HepG2 (cell line): ENCODE data around the gene MTURN. TPM values are rescaled to one million over a fixed set of nuclear protein-coding genes. Genes with fewer than 3 reads are reported as not detected.

Experiments
- MXI1 ChIP-seq: IDR thresholded peaks from 3 replicates; pipeline ENCODE4 v1.6.1; 2012; ENCODE audit warnings: low read depth, low read length, inconsistent platforms, borderline replicate concordance
- PHF8 ChIP-seq: sonication (generic); formaldehyde crosslinking; IDR thresholded peaks from 2 replicates; pipeline ENCODE4 v1.5.0; 2020; ENCODE audit warnings: missing genetic modification reagents
- ZNF274 ChIP-seq: sonication (generic); formaldehyde crosslinking; IDR thresholded peaks from 2 replicates; pipeline ENCODE4 v1.5.1; 2020; ENCODE audit warnings: mild to moderate bottlenecking, missing genetic modification reagents
- ZNF761 ChIP-seq: sonication (generic); formaldehyde crosslinking; conservative IDR thresholded peaks from 2 replicates; pipeline ENCODE4 v1.4.0; 2020; ENCODE audit warnings: mild to moderate bottlenecking, missing genetic modification reagents
- polyA plus RNA-seq, 8 experiments: library from polyadenylated mRNA; depleted of rRNA in 3 of 8; stranded (reverse) in 7 of 8; unstranded in 1 of 8; fragments of >200 nt; fragmentation: Illumina TruSeq in 4 of 8; extraction: Trizol in 4 of 8; gene quantifications; 2 replicates each; pipeline versions ENCODE4 v1.2.1 to v1.2.3, GENCODE V29; 2011 to 2016; ENCODE audit warnings: low read depth in 4 of 8, missing spikeins in 1 of 8, mixed read lengths in 1 of 8; ENCODE audit not compliant: insufficient read depth in 1 of 8
- total RNA-seq, 5 experiments: library from RNA; depleted of rRNA; stranded (reverse); fragments of >200 nt; fragmentation: Illumina TruSeq; extraction: Trizol; gene quantifications; 2 replicates each; pipeline ENCODE4 v1.2.3, GENCODE V29; 2016; ENCODE audit warnings: low read depth in 1 of 5
- TF ChIP-seq, protein P1 (sequence below): sonication (generic); formaldehyde crosslinking; IDR thresholded peaks from one replicate; pipeline ENCODE4 v1.5.1; 2020; ENCODE audit warnings: mild to moderate bottlenecking, missing genetic modification reagents; ENCODE audit errors: not compliant biosample characterization
- TF ChIP-seq, protein P2 (sequence below): sonication (generic); formaldehyde crosslinking; IDR thresholded peaks from 2 replicates; pipeline ENCODE4 v1.4.0; 2020; ENCODE audit warnings: missing genetic modification reagents

The MTURN gene
- total and polyA plus RNA-seq, 2 of the 13 experiments (the other 11 are each of a cell fraction or from before 2014, with no cell fraction given), result 5.7 to 7.2 TPM

GRCh38 chr7:30206942-30207341, 72.2 kb downstream of the MTURN start (continued):
- TF ChIP-seq, protein P1, sequence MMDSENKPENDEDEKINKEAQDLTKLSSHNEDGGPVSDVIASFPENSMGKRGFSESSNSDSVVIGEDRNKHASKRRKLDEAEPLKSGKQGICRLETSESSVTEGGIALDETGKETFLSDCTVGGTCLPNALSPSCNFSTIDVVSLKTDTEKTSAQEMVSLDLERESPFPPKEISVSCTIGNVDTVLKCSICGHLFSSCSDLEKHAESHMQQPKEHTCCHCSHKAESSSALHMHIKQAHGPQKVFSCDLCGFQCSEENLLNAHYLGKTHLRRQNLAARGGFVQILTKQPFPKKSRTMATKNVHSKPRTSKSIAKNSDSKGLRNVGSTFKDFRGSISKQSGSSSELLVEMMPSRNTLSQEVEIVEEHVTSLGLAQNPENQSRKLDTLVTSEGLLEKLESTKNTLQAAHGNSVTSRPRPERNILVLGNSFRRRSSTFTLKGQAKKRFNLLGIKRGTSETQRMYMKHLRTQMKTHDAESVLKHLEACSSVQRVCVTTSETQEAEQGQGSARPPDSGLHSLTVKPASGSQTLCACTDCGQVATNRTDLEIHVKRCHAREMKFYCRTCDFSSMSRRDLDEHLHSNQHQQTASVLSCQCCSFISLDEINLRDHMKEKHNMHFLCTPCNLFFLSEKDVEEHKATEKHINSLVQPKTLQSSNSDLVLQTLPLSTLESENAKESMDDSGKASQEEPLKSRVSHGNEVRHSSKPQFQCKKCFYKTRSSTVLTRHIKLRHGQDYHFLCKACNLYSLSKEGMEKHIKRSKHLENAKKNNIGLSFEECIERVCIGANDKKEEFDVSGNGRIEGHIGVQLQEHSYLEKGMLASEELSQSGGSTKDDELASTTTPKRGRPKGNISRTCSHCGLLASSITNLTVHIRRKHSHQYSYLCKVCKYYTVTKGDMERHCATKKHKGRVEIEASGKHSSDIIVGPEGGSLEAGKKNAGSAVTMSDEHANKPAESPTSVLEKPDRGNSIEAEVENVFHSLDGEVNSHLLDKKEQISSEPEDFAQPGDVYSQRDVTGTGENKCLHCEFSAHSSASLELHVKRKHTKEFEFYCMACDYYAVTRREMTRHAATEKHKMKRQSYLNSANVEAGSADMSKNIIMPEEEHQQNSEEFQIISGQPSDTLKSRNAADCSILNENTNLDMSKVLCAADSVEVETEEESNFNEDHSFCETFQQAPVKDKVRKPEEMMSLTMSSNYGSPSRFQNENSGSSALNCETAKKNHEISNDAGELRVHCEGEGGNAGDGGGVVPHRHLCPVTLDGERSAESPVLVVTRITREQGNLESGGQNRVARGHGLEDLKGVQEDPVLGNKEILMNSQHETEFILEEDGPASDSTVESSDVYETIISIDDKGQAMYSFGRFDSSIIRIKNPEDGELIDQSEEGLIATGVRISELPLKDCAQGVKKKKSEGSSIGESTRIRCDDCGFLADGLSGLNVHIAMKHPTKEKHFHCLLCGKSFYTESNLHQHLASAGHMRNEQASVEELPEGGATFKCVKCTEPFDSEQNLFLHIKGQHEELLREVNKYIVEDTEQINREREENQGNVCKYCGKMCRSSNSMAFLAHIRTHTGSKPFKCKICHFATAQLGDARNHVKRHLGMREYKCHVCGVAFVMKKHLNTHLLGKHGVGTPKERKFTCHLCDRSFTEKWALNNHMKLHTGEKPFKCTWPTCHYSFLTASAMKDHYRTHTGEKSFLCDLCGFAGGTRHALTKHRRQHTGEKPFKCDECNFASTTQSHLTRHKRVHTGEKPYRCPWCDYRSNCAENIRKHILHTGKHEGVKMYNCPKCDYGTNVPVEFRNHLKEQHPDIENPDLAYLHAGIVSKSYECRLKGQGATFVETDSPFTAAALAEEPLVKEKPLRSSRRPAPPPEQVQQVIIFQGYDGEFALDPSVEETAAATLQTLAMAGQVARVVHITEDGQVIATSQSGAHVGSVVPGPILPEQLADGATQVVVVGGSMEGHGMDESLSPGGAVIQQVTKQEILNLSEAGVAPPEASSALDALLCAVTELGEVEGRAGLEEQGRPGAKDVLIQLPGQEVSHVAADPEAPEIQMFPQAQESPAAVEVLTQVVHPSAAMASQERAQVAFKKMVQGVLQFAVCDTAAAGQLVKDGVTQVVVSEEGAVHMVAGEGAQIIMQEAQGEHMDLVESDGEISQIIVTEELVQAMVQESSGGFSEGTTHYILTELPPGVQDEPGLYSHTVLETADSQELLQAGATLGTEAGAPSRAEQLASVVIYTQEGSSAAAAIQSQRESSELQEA (CRISPR knock-in tag), result no peak
- TF ChIP-seq, protein P2, sequence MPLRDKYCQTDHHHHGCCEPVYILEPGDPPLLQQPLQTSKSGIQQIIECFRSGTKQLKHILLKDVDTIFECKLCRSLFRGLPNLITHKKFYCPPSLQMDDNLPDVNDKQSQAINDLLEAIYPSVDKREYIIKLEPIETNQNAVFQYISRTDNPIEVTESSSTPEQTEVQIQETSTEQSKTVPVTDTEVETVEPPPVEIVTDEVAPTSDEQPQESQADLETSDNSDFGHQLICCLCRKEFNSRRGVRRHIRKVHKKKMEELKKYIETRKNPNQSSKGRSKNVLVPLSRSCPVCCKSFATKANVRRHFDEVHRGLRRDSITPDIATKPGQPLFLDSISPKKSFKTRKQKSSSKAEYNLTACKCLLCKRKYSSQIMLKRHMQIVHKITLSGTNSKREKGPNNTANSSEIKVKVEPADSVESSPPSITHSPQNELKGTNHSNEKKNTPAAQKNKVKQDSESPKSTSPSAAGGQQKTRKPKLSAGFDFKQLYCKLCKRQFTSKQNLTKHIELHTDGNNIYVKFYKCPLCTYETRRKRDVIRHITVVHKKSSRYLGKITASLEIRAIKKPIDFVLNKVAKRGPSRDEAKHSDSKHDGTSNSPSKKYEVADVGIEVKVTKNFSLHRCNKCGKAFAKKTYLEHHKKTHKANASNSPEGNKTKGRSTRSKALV, result no peak
- TF ChIP-seq PHF8 (CRISPR knock-in tag) (no peak), MXI1 (no peak), ZNF761 (no peak), ZNF274 (CRISPR knock-in tag) (no peak)
